Erythroblast (primary cell): Measurements from ENCODE around the gene REV3L.
A peak's percentile ranks its signal among the peaks of the same experiment; 100 is the strongest.
"Not testable (repeated sequence)": the region's sequence is repeated elsewhere in the genome, so short reads cannot be mapped to it uniquely, and the experiment has no call there.

Experiments
- DNase-seq, 2 experiments: peaks; one replicate each; lab custom pipeline; 2025; lab: John Stamatoyannopoulos, UW
- GATA1 ChIP-seq: IDR thresholded peaks from 2 replicates; pipeline ENCODE4 v1.6.1; 2011; ENCODE audit warnings: low read depth, mild to moderate bottlenecking, control low read depth, low read length, moderate library complexity
- POLR2A ChIP-seq: IDR thresholded peaks from 2 replicates; pipeline ENCODE4 v1.6.1; 2011; ENCODE audit warnings: mild to moderate bottlenecking, low read length

REV3L gene

DNA sequence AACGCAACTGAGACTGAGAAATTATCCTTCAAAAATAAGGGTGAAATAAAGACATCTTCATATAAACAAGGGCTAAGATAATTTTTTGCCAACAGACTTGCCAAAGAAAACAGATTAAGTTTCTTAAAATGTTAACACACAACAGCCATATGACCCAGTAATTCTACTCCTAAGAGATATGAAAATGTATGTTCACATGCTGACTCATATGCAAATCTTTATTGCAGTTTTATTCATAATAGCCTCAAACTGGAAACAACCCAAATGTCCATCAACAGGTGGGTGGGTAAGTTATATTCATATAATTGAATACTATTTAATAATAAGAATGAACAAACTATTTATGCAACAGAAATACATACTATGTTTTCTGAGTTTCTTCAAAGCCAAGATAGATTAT, 140.1 kb downstream of the REV3L start:
- DNase-seq = peak in 1 of 2 experiments; percentile 23
- TF ChIP-seq POLR2A (no peak), GATA1 (no peak)

DNA sequence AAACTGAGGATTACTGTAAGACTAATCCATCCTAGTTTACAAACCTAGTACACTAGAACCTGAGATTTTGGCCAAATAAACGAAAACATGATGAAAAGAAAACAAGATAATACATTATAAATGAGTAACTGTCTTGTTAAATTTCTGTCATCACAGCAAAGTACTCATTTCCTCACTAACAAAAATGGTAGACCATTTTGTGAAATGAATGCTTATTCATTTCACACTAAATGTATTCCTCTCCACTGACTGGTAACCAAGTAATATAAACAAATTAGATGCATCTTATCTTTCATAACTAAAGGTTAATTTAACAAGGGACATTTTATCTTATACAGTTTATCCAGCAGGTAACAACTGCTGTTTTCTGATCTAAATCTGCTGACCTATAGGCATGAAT, 143.7 kb downstream of the REV3L start:
- no peak for TF ChIP-seq GATA1
- TF ChIP-seq POLR2A = no peak
- DNase-seq = no peak

DNA sequence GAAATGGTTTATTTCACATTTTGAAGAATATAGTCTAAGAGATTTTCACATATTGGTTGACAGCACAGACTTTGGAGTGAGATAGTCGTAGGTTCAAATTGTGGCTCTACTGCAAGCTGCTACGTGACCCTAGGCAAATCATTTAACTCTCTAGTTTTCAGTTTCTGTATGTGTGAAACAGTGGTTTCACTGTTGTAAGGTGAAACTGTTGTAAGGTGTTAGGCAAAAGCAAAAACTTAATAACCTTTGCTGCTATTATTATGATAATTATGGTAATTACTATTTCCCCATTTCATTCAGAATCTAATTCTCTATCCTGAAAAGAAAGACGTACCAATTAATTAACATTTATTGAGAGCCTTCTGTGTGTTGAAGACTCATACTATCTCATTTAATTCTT, 144.2 kb downstream of the REV3L start:
- no peak for DNase-seq
- TF ChIP-seq POLR2A (no peak), GATA1 (no peak)

DNA sequence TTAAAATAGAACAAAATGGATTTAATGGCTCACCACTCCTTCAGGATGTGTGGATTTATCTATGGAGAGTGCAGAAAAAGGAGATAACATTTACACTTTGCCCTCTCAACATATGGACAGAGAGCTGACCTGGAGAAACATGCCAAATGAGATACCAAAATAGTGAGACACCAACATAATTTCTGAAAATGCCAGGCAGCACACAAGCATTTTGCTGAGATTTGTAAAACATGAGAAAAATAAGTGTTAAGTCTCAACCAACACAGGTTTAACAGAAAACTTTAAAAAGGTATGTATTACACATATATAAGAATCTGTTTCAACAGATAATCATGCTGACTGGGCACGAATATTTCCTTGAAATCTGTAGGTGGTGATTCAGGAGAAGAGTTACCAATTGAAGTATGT, 145.2 kb downstream of the REV3L start:
- DNase-seq = no peak
- TF ChIP-seq GATA1 = no peak
- TF ChIP-seq POLR2A = no peak

DNA sequence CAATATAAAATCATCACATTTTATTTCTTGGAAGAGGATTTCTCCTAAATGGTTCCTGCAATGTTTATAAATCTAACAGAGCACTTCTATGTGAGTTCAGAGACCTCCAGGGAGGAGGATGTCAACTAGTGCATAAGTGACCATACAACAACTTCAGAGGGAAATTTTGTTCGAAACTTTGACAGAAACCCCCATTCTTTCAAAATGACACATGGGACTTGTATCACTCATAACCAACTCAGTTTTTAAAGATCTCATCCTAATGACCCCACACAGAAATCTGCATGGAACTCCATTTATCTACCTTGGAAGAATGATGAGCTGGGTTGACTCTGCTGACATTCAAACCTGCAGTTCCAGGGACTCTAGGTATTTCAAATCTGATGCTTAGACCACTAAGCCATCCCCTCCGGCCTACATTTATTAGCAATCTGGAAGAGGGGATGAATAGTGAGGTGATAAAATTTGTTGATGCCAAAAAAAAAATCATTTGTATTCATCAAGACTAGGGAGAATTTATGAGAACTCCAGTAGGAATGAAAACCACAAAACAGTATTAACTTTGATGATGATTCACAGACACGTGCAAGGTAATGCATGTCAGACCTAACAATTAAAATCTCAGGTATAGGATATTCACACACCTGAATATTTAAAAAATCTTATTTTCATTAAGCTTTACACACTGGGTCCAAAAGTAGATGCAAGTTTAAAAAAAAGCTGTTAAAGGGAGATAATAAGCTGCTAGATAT, 153.0 kb downstream of the REV3L start:
- TF ChIP-seq POLR2A (no peak), GATA1 (no peak)

DNA sequence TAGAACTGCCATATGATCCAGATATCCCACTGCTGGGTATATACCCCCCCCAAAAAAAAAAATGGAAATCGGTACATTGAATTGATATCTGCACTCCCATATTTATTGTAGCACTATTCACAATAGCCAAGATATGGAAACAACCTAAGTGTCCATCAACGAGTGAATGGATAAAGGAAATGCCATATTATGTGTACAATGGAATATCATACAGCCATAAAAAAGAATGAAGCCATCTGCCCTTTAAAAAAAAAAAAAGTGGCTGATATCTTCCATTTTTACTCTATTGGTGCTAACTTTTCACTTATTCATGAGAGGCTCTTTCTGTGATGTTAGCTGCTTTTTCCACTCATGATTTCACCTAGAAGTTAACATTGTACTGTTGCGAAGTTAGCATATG, 156.5 kb downstream of the REV3L start:
- no peak for DNase-seq
- TF ChIP-seq GATA1 (no peak), POLR2A (no peak)

More for the DNA sequence above, 153.0 kb downstream of the REV3L start:
- no peak for DNase-seq

DNA sequence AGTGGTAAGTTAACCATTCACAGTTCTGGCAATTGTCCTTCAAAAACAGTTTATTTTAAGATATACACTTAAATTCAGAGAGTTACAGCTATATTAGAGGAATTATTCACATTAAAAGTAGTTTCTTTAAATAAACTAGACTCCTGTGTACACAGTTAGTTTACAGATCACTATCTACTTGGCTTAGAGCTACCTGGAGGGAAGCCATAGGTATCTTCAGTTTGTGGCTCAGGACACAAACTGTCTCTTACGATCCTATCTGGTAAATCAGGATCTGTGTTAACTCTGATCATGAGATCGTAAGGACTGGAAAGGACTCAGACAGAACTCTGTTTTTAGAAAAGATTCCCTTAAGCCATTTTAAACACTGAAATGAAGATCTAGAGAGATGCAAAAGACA, 160.9 kb downstream of the REV3L start:
- DNase-seq = no peak
- TF ChIP-seq GATA1 (no peak), POLR2A (no peak)

DNA sequence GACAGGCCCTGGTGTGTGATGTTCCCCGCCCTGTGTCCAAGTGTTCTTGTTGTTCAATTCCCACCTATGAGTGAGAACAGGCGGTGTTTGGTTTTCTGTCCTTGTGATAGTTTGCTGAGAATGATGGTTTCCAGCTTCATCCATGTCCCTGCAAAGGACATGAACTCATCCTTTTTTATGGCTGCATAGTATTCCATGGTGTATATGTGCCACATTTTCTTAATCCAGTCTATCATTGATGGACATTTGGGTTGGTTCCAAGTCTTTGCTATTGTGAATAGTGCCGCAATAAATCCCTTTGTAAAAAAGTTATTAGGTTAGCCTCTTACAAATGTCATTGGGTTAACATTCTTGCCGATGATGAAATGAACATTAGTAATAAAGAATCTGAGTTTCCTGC, 175.1 kb downstream of the REV3L start:
- not testable (repeated sequence) for DNase-seq

DNA sequence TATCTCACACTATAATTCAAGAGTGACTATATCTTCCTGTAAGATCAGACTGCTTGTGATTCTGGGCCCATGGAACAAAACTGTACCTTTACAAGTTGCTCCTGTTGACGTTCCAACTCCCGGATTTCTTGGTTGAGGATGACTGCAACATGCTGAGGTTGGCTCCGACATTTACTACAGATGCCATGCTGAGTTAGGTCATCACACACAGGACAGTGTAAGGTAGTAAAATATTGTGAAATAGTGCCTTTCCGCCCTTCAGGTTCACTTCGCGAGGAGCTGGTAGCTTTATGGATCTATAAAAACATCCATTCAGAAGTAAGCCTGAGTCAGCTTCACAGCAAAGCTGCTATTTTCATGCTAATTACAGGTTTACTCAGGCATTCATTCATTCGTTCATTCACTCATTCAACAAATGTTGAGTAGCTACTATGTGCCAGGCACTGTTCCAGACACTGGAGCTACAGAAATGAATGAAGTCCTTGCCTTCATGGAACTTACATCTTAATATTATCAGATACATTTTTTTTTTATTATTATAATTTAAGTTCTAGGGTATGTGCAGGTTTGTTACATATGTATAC, 175.7 kb downstream of the REV3L start:
- DNase-seq = no peak
- no peak for TF ChIP-seq GATA1
- TF ChIP-seq POLR2A = no peak

DNA sequence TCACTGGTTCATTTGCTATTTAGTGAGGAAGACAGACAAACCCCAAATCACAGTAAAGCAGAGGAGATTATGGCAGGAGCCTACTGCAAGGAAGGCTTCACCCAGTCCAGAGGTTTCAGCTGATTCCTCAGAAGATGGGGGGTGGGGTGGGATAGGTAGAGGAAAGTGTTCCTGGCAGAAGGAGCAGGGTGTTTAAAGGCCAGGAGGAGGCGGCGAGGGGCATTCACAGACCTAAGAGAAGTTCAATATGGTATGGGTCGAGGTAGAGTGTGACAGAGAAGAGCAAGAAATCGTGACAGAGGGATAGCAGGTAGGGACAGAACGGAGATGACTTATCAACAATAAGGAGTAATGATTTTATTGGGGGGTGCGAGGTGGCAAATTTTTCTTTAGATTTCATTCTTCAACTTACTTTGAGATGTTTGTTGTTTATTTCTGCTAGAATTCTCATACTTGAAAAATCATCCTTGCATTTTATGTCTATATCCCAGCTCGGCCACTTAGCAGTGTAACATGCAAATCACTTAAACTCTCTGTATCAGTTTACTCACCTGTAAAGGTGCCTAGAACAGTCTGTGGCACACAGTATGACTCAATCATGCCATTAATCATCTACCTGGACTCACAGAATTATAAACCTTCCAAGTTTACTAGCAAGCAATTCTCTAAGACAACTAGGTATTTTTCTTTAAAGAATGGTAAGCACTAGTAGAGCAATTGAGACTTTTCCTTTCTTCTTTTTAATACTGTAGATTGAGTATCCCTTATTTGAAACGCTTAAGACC, 176.7 kb downstream of the REV3L start:
- TF ChIP-seq GATA1 = no peak
- no peak for DNase-seq

DNA sequence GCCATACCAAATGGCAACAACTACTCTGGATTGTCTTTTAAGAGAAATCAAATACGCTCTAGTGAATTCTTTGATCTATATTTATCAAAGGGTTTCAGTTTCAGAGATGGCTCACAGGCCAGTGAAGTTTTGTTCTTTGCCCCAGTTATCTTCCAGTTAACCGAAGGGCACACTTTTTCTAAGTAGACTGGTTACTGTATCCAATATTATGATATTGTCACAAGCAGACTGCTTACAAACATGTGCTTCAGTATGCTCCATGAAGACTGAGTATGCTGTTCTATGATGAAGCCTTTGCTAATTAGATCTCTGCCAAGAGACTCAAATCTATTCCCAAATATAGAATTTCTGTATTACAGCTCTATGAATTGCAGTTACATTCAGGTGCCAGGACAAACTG, 181.1 kb downstream of the REV3L start:
- TF ChIP-seq GATA1 = no peak
- no peak for TF ChIP-seq POLR2A
- DNase-seq = peak in 1 of 2 experiments; percentile 16

DNA sequence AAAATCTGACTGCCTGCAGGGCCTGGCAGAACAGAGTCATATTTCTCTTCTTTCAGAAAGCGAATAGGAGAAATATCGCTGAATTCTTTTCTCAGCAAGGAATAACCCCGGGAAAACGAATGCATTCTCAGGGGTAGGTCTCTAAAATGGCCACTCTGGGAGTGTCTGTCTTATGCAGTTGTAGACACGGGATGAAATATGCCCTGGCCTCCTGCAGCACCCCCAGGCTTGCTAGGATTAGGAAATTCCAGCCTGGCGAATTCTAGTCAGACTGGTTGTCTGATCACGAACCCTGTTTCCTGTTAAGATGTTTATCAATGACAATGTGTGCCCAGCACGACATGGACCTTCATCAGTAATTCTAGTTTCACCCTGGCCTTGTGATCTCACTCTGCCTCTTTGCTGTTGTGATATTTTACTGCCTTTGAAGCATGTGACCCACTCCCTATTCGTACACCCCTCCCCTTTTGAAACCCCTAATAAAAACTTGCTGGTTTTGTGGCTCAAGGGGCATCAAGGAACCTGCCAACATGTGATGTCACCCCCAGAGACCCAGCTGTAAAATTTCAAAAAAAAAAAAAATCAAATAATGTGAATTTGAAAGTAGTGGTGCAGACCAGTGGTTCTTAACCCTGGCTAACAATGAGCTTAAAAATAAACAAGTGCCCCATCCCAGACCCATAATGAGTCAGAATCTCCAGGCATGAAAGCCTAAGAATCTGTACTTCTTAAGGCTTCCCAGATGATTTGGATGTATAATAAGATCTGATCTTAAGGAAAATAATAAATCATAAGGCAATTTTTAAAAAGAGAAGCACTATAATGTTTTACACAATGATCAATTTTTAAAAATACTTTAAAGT, 181.8 kb downstream of the REV3L start:
- peak; percentile 16 to 17 for DNase-seq

DNA sequence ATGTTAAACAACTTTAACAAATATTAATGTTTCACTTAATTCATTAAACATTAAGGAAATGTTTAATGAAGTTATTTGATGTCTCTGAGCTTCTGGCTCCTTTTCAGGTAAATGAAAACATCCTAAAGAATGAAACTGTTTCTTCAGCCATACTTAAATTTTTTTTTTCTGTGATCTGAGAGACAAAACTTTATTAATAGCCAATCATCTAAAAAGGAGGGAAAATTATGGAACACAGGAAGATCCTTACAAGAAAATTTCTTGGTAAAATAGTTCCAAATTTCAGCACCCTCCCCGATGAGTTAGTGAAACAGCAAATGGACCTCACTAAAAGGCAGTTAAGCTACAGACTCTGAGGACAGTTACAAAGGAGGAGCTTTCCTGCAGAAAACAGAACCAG, 185.2 kb downstream of the REV3L start:
- no peak for DNase-seq
- no peak for TF ChIP-seq GATA1
- TF ChIP-seq POLR2A = no peak
